Measurements from ENCODE around the gene IL20RA.

Gene IL20RA

DNA sequence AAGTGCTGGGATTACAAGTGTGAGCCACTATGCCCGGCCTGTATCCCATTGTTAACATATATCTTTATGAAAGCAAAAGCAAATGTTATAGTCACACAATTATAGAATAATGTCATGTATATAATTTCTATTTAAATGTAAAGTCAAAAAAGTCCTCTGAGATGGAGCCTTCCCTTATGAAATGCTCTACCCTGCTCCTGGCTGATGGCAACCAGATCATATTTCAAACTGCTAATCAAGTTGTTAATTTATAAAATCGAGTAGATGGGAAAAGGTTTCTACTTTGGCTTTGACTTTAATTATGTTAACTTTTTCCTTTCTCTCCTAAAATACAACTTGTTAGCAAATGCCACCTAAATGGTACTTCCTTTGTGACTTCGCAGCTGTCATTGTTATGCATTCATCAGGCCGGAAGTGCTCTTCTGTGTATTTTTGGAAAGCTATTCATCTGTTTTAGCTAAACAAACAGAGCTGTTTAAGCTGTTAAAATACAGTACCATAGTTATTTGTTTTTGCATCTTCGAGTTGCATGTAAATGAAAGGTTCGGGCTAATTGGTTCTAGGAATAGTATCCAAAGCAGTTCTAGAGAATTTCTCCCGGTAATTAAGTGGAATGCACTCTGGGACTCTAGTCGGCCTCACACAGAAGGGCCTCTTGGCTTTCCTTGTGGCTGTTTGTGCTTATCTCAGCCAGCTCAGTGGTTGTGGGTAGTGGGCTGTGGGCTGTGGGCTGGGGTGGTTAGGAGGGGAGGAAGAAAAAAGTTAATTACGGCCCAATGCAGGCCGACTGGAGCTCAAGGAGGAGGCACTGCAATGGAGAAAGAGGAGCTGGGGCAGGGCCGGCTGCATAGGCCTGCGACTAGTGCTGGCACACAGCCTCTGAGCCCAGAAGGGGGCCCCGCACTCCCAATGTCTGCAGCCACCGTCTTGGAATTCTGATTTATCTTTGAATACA is 87.9 kb downstream of the IL20RA start:
- TF ChIP-seq CREB1 (IDR thresholded peaks at IDR 0.05; ENCODE audit: low read depth) = no peak
- peak; percentile 5; the same call in 1 of the 2 replicates for TF ChIP-seq RAD21 (IDR thresholded peaks at IDR 0.05; ENCODE audit: low read depth)

DNA sequence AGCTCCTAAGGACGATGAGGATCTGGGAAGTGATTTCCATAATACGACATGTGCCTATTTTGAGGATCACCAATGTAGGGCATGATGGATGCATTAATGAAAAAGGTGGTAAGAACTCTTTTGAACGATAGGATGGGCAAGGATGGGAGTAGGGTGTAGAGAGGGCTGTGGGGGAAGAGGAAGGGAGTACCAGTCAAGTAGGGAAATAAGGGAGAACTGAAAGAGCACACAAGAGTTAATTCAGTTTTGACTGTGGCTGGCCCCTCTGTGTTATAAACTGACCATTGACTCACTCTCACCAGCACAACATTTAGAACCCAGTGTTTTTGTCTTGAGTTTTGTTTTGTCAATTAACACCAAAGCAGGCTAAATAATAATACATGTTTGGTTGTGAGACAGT is 89.6 kb downstream of the IL20RA start:
- TF ChIP-seq TEAD4 (IDR thresholded peaks at IDR 0.05) (no peak), ZBTB7A (IDR thresholded peaks at IDR 0.05; ENCODE audit: low read depth) (no peak), CREB1 (IDR thresholded peaks at IDR 0.05; ENCODE audit: low read depth) (no peak), NFIC (IDR thresholded peaks at IDR 0.05) (no peak), YY1 (IDR thresholded peaks at IDR 0.05; ENCODE audit: low read depth) (no peak), EGR1 (IDR thresholded peaks at IDR 0.05) (no peak), USF1 (IDR thresholded peaks at IDR 0.05) (no peak), CEBPB (IDR thresholded peaks at IDR 0.05) (no peak), EP300 (IDR thresholded peaks at IDR 0.05; ENCODE audit: borderline replicate concordance) (no peak), RAD21 (IDR thresholded peaks at IDR 0.05; ENCODE audit: low read depth) (no peak), MAX (IDR thresholded peaks at IDR 0.05) (no peak)
- TF ChIP-seq, protein P1, sequence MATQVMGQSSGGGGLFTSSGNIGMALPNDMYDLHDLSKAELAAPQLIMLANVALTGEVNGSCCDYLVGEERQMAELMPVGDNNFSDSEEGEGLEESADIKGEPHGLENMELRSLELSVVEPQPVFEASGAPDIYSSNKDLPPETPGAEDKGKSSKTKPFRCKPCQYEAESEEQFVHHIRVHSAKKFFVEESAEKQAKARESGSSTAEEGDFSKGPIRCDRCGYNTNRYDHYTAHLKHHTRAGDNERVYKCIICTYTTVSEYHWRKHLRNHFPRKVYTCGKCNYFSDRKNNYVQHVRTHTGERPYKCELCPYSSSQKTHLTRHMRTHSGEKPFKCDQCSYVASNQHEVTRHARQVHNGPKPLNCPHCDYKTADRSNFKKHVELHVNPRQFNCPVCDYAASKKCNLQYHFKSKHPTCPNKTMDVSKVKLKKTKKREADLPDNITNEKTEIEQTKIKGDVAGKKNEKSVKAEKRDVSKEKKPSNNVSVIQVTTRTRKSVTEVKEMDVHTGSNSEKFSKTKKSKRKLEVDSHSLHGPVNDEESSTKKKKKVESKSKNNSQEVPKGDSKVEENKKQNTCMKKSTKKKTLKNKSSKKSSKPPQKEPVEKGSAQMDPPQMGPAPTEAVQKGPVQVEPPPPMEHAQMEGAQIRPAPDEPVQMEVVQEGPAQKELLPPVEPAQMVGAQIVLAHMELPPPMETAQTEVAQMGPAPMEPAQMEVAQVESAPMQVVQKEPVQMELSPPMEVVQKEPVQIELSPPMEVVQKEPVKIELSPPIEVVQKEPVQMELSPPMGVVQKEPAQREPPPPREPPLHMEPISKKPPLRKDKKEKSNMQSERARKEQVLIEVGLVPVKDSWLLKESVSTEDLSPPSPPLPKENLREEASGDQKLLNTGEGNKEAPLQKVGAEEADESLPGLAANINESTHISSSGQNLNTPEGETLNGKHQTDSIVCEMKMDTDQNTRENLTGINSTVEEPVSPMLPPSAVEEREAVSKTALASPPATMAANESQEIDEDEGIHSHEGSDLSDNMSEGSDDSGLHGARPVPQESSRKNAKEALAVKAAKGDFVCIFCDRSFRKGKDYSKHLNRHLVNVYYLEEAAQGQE (IDR thresholded peaks at IDR 0.05; ENCODE audit: low read depth) = no peak

DNA sequence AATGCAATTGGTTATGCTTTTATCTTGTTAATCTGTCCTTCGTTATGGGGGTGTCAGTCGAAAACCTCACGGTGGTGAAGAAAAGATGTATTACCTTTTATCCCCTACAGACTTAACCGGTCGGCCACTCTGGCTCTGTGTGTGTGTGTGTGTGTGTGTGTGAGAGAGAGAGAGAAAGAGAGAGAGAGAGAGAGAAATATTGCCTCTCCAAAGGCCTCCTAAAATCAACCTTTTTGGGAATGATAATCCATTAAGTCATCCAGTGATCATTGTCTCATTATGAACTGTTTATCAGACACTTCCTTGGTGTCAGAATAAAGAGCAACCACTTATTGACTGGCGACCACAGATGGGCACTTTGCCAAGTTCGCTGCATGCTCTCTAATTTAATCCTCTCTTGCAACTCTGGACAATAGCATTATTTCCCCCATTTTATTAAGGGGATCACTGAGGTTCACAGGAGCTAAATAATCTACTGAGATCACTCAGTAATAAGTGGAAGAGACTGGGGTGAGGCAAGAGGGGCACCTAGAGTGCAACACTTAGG is 92.0 kb downstream of the IL20RA start:
- TF ChIP-seq CREB1 (IDR thresholded peaks at IDR 0.05; ENCODE audit: low read depth) = no peak
- no peak for TF ChIP-seq TEAD4 (IDR thresholded peaks at IDR 0.05)
- TF ChIP-seq NFIC (IDR thresholded peaks at IDR 0.05) = 0 out of 2 replicates have a peak, but pooled peaks have one; percentile 10

- TF ChIP-seq NFIC (IDR thresholded peaks at IDR 0.05) (no peak), FOXM1 (IDR thresholded peaks at IDR 0.05; ENCODE audit: borderline replicate concordance, low read depth) (no peak), EGR1 (IDR thresholded peaks at IDR 0.05) (no peak), CREB1 (IDR thresholded peaks at IDR 0.05; ENCODE audit: low read depth) (no peak)
- TF ChIP-seq, protein P1 (IDR thresholded peaks at IDR 0.05; ENCODE audit: low read depth) = no peak
These were observed 94.2 kb downstream of the IL20RA start for GRCh38 chr6:136950436-136951126.

Data from Ishikawa (cell line).